KMS-11 (cell line): ENCODE results near the gene KLHL29.

Experiments used
- H2AFZ ChIP-seq: fragments of 200-600 bp; sonication (generic); 2 replicates; pipeline ENCODE4 v1.6.1; 2016; ENCODE audit warnings: antibody characterized with exemption, mixed run types, low read depth
- H3K27ac ChIP-seq: fragments of 200-600 bp; sonication (generic); 2 replicates; pipeline ENCODE4 v1.6.1; 2016; ENCODE audit warnings: mild to moderate bottlenecking, mixed run types
- H3K27me3 ChIP-seq: fragments of 200-600 bp; sonication (generic); 2 replicates; pipeline ENCODE4 v1.6.1; 2017; ENCODE audit warnings: mild to moderate bottlenecking, low read depth, mixed run types, moderate library complexity; ENCODE audit not compliant: insufficient read depth
- H3K36me3 ChIP-seq: fragments of 200-600 bp; sonication (generic); 2 replicates; pipeline ENCODE4 v1.6.1; 2017; ENCODE audit warnings: mild to moderate bottlenecking, mixed run types; ENCODE audit not compliant: insufficient read depth
- H3K4me1 ChIP-seq: fragments of 200-600 bp; sonication (generic); 2 replicates; pipeline ENCODE4 v1.6.1; 2016; ENCODE audit warnings: mild to moderate bottlenecking, low read depth, mixed run types; ENCODE audit not compliant: poor library complexity, severe bottlenecking
- H3K4me2 ChIP-seq: fragments of 200-600 bp; sonication (generic); 2 replicates; pipeline ENCODE4 v1.7.0; 2016; ENCODE audit warnings: mild to moderate bottlenecking, mixed run types
- H3K4me3 ChIP-seq: fragments of 200-600 bp; sonication (generic); IDR thresholded peaks from 2 replicates; pipeline ENCODE4 v1.6.1; 2017; ENCODE audit warnings: low read depth, low read length, mixed read lengths; ENCODE audit not compliant: insufficient read depth
- H3K79me2 ChIP-seq: fragments of 200-600 bp; sonication (generic); 2 replicates; pipeline ENCODE4 v1.6.1; 2016; ENCODE audit warnings: low read depth, mixed run types; ENCODE audit not compliant: insufficient read depth
- H3K9ac ChIP-seq: fragments of 200-600 bp; sonication (generic); 2 replicates; pipeline ENCODE4 v1.6.1; 2016; ENCODE audit warnings: mild to moderate bottlenecking, mixed run types
- H4K20me1 ChIP-seq: fragments of 200-600 bp; sonication (generic); 2 replicates; pipeline ENCODE4 v1.6.1; 2016; ENCODE audit warnings: mild to moderate bottlenecking, mixed run types; ENCODE audit not compliant: insufficient read depth
- CTCF ChIP-seq: fragments of 200-600 bp; sonication (generic); conservative IDR thresholded peaks from 2 replicates; pipeline ENCODE4 v1.6.1; 2017; ENCODE audit warnings: low read depth, mild to moderate bottlenecking, antibody characterized with exemption, low read length, moderate library complexity, mixed read lengths

Gene KLHL29

GRCh38 chr2:23690421-23691105 lies 305.6 kb downstream of the KLHL29 start:
- no peak overlapping the region for H3K4me2 ChIP-seq
- no peaks in the 10 kb centered on the region for H3K79me2 ChIP-seq
- no peaks in the 10 kb centered on the region for H3K36me3 ChIP-seq
- H3K9ac ChIP-seq: no peak overlapping the region
- no peaks in the 10 kb centered on the region for H3K4me1 ChIP-seq
- H3K27me3 ChIP-seq: no peaks in the 10 kb centered on the region
- TF ChIP-seq CTCF: no peak
- H3K4me3 ChIP-seq: no peak overlapping the region
- H3K27ac ChIP-seq: no peak overlapping the region
- no peak overlapping the region for H2AFZ ChIP-seq
- H4K20me1 ChIP-seq: no peaks in the 10 kb centered on the region

- H3K4me2 ChIP-seq: no peak overlapping the region
- no peaks in the 10 kb centered on the region for H4K20me1 ChIP-seq
- no peak overlapping the region for H3K4me3 ChIP-seq
- H3K4me1 ChIP-seq: no peaks in the 10 kb centered on the region
- TF ChIP-seq CTCF: no peak
- no peaks in the 10 kb centered on the region for H3K79me2 ChIP-seq
- H3K36me3 ChIP-seq: no peaks in the 10 kb centered on the region
- H3K9ac ChIP-seq: no peak overlapping the region
- no peak overlapping the region for H2AFZ ChIP-seq
- no peaks in the 10 kb centered on the region for H3K27me3 ChIP-seq
- no peak overlapping the region for H3K27ac ChIP-seq
These were observed 306.1 kb downstream of the KLHL29 start for GRCh38 chr2:23691106-23691470.

- Histone ChIP-seq H3K4me3 (no peak overlapping the region), H3K9ac (no peak overlapping the region), H2AFZ (no peak overlapping the region), H3K4me2 (no peak overlapping the region), H3K4me1 (no peaks in the 10 kb centered on the region), H3K27me3 (no peaks in the 10 kb centered on the region), H3K79me2 (no peaks in the 10 kb centered on the region), H3K27ac (no peak overlapping the region), H4K20me1 (no peaks in the 10 kb centered on the region), H3K36me3 (no peaks in the 10 kb centered on the region)
- no peak for TF ChIP-seq CTCF
These were observed 306.6 kb downstream of the KLHL29 start for GRCh38 chr2:23691565-23691964.

GRCh38 chr2:23692263-23692662 lies 307.3 kb downstream of the KLHL29 start:
- Histone ChIP-seq H2AFZ (no peak overlapping the region), H3K4me3 (no peak overlapping the region), H3K27ac (no peak overlapping the region), H3K27me3 (no peaks in the 10 kb centered on the region), H3K4me1 (no peaks in the 10 kb centered on the region), H4K20me1 (no peaks in the 10 kb centered on the region), H3K9ac (no peak overlapping the region), H3K79me2 (no peaks in the 10 kb centered on the region), H3K36me3 (no peaks in the 10 kb centered on the region), H3K4me2 (no peak overlapping the region)
- no peak for TF ChIP-seq CTCF
